GM12874 (cell line): ENCODE measurements around the gene TIMM17B.

ENCODE experiments used
- CTCF ChIP-seq: IDR thresholded peaks from 2 replicates; pipeline ENCODE4 v1.5.1; 2011; ENCODE audit warnings: low read depth, mild to moderate bottlenecking, control low read depth, low read length, moderate library complexity; ENCODE audit not compliant: insufficient read depth

TIMM17B gene

DNA sequence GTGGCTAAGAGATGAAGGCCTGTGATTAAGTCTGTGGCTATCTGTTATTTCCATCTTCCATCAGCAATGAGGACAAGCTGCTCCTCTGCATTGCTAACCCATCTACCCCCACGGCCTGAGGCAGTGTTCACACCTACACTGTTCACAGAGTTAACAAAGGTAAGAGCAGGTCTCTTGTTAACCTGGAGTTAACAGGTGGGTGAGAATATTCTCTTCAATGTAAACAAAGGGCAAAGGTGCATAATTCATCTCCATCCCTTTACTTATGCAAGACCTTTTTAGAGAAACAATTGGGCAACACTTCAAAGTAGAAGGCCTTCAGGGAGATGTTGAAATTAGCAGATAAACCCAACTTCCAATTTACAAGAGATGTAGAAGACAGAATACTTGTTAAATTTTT is 11.0 kb upstream of the TIMM17B start:
- TF ChIP-seq CTCF: no peak

- no peak for TF ChIP-seq CTCF
Observed at GRCh38 chrX:48905090-48905790, 7.7 kb upstream of the TIMM17B start.

DNA sequence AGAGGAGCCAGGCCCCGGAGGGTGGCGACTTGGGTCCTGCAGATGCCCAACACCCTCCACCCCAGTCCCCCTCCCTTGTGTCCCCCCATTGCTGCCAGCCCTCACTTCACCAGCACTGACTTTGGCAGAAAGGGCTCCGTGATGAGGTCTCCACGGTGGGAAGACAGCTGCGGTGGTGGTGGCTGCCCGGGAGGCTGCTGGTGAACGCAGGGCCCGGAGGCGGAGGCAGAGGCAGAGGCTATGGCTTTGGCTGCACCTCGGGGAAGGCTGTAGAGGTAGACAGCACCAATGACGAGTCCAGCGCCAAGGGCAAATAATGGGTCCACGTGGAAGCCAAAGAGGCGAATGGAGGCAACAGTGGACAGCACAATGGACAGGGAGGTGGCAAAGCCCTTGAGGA is 7.1 kb upstream of the TIMM17B start:
- no peak for TF ChIP-seq CTCF

DNA sequence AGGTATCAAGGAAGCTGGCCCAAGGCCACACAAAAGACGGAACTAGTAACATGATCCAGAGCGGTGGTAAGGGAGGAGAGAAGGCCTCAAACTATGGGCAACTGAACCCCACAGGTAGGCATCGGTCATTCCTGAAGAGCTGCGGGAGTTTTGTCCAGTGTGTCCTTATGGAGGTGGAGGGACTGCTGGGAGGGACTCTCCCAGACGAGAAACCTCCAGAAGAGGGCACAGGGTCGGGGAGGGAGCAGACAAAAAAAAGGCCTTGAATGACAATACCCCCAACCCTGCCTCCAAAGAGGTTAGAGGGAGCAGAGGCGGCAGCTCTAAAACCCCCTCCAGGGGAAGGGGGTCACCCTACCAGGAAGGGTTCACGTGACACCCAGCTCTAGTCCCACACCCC is 6.6 kb upstream of the TIMM17B start:
- no peak for TF ChIP-seq CTCF

DNA sequence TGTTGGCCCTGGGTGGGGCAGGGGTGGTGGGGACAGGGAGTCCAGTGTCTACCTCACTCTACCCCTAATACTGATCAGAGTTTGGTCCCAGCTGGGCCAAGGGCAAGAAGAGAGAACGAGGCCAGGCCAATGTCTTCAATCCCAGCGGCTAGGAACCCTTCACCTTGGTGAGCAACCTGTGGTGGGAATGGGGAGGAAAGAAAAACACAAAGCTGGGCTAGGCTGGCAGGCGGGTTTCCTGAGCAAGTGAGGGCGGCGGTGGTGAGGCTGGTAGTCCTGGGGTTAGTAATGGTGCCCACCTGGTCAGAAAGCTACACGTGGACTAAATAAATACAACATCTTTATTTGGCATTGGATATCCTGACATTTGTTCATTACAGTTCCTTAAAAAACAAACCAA is 5.7 kb upstream of the TIMM17B start:
- TF ChIP-seq CTCF: no peak

DNA sequence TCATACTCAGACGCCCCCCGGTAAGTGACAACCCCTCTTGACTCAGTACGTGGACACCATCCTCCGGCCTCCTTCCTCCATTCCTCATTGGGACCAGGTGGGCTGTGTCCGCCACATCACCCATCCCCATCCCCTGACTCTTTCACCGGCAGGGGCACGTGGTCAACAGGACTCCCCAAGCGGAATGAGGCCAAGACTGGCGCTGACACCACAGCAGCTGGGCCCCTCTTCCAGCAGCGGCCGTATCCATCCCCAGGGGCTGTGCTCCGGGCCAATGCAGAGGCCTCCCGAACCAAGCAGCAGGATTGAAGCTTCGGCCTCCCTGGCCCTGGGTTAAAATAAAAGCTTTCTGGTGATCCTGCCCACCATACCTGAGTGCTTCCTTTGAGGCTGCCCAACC is 5.2 kb upstream of the TIMM17B start:
- TF ChIP-seq CTCF: no peak

- no peak for TF ChIP-seq CTCF
Observed at GRCh38 chrX:48902135-48902534, 4.6 kb upstream of the TIMM17B start.

GRCh38 chrX:48901069-48901468 is 3.5 kb upstream of the TIMM17B start:
- no peak for TF ChIP-seq CTCF
